Gastrocnemius medialis (tissue), 4 donors: Measurements from ENCODE around the gene ZDHHC11. TPM values are rescaled to one million over a fixed set of nuclear protein-coding genes. Genes with fewer than 3 reads are reported as not detected.

Experiments used
- ATAC-seq, 2 donors: fragments of 150-250 bp; one replicate each; pipeline ENCODE4 v1.9.1; 2016
- DNase-seq, 2 donors: peaks; one replicate each; pipeline ENCODE4 v3.0.0-alpha.2; 2019
- H3K27ac ChIP-seq, 4 donors: fragments of 200-600 bp; sonication (generic); 1 replicate in 1 of 4; 2 replicates in 3 of 4; pipeline ENCODE4 v1.5.1; 2016 to 2018; ENCODE audit warnings: mild to moderate bottlenecking in 2 of 4, moderate library complexity in 1 of 4
- H3K27me3 ChIP-seq, 3 donors: fragments of 200-600 bp; sonication (generic) in 2 of 3; 1 replicate in 1 of 3; 2 replicates in 2 of 3; pipeline versions ENCODE4 v1.5.1 to v1.6.0; 2016 to 2019; ENCODE audit warnings: mild to moderate bottlenecking in 1 of 3, moderate library complexity in 1 of 3
- H3K36me3 ChIP-seq, 2 donors: fragments of 200-600 bp; sonication (generic) in 1 of 2; one replicate each; pipeline ENCODE4 v1.5.1; 2017 to 2018
- H3K4me1 ChIP-seq, 2 donors: fragments of 200-600 bp; sonication (generic) in 1 of 2; one replicate each; pipeline ENCODE4 v1.5.1; 2016 to 2017; ENCODE audit warnings: mild to moderate bottlenecking in 2 of 2
- H3K4me3 ChIP-seq, 4 donors: fragments of 200-600 bp; sonication (generic) in 3 of 4; 1 replicate in 1 of 4; 2 replicates in 3 of 4; pipeline ENCODE4 v1.5.1; 2016 to 2019; ENCODE audit warnings: mild to moderate bottlenecking in 2 of 4
- H3K9me3 ChIP-seq, 3 donors: fragments of 200-600 bp; sonication (generic) in 2 of 3; 1 replicate in 1 of 3; 2 replicates in 2 of 3; pipeline ENCODE4 v1.5.1; 2016 to 2019
- POLR2A ChIP-seq, 2 donors: fragments of 450-650 bp; IDR thresholded peaks; one replicate each; pipeline ENCODE4 v1.6.1; 2017; ENCODE audit warnings: antibody characterized with exemption in 2 of 2, mild to moderate bottlenecking in 2 of 2, moderate library complexity in 2 of 2
- in situ Hi-C, 4 donors: fragments of 200-750 bp; cut with MboI; loops; one replicate each; pipeline versions ENCODE4 v1.15.0 to v1.8.0; 2017; ENCODE audit warnings: low sequenced_read_pairs in 4 of 4
- intact Hi-C: fragments of 100-400 bp; cut with DNase I; formaldehyde crosslinking; loops from one replicate; pipeline ENCODE4 v1.15.1; 2023; ENCODE audit warnings: low total_unique reads
- total RNA-seq, 4 donors: library from RNA; depleted of rRNA; stranded (reverse); fragments of >200 nt; gene quantifications; one replicate each; pipeline versions ENCODE4 v1.1.0 to v1.2.3, GENCODE V29; 2016
- TF ChIP-seq, protein P1 (sequence below), 5 experiments: fragments of 450-650 bp in 3 of 5; fragments of 200-600 bp in 2 of 5; sonication (generic) in 2 of 5; IDR thresholded peaks in 4 of 5; conservative IDR thresholded peaks in 1 of 5; 1 replicate in 4 of 5; 2 replicates in 1 of 5; pipeline ENCODE4 v1.5.1; 2016 to 2019; ENCODE audit warnings: antibody characterized with exemption in 5 of 5, mild to moderate bottlenecking in 3 of 5, moderate library complexity in 3 of 5

ZDHHC11 gene
- total RNA-seq, 4 donors from 2014 or later, result 0.85 to 3.8 (median 2.3) TPM; not detected in 1

DNA sequence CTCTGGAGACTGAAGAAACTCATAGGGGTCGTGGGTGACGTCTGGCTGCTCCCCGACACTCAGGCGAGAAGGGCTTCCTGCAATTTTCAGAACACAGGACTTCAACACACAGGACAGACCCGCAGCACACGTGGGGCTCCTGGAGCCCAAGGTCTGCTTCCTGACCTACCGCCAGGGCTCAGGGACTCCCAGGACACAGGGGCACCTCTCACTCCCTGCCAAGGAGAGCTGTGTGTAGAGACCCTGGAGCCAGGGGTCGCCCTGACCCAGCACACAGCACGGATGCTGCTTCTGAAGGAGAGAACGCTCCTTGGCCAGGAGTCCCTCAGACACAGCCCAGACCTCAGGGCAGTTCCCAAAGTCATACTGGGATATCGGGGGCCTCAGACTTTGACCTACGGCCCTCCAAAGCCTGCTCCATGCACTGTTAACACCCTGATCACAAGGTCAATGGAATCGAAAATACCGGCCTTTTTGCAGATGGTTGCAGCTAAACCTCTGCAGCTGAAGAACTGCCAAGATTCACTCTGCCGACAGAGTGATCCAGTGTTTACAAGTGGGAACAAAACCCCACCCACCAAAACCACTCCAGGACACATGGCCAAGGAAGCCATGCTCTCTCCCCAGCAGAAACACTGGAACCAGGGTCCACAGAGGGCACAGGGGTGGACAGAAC lies 13.8 kb upstream of the ZDHHC11 start:
- no peak for DNase-seq
- no peak for TF ChIP-seq POLR2A (IDR thresholded peaks at IDR 0.05)
- TF ChIP-seq, protein P1, sequence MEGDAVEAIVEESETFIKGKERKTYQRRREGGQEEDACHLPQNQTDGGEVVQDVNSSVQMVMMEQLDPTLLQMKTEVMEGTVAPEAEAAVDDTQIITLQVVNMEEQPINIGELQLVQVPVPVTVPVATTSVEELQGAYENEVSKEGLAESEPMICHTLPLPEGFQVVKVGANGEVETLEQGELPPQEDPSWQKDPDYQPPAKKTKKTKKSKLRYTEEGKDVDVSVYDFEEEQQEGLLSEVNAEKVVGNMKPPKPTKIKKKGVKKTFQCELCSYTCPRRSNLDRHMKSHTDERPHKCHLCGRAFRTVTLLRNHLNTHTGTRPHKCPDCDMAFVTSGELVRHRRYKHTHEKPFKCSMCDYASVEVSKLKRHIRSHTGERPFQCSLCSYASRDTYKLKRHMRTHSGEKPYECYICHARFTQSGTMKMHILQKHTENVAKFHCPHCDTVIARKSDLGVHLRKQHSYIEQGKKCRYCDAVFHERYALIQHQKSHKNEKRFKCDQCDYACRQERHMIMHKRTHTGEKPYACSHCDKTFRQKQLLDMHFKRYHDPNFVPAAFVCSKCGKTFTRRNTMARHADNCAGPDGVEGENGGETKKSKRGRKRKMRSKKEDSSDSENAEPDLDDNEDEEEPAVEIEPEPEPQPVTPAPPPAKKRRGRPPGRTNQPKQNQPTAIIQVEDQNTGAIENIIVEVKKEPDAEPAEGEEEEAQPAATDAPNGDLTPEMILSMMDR (IDR thresholded peaks at IDR 0.05 in 4 of 5, conservative IDR thresholded peaks at IDR 0.05 in 1 of 5), result no peak
- H3K9me3 ChIP-seq, result no peaks in the 10 kb centered on the region
- intact Hi-C loops (no loop called here), in situ Hi-C loops (no loop called here)
- no peak overlapping the region for H3K4me3 ChIP-seq
- no peaks in the 10 kb centered on the region for H3K27me3 ChIP-seq
- H3K27ac ChIP-seq, result no peak overlapping the region
- H3K36me3 ChIP-seq, result peaks cover 0 to 70% of the 10 kb centered on the region in 2 donors
- H3K4me1 ChIP-seq, result no peaks in the 10 kb centered on the region
- no peak for ATAC-seq

DNA sequence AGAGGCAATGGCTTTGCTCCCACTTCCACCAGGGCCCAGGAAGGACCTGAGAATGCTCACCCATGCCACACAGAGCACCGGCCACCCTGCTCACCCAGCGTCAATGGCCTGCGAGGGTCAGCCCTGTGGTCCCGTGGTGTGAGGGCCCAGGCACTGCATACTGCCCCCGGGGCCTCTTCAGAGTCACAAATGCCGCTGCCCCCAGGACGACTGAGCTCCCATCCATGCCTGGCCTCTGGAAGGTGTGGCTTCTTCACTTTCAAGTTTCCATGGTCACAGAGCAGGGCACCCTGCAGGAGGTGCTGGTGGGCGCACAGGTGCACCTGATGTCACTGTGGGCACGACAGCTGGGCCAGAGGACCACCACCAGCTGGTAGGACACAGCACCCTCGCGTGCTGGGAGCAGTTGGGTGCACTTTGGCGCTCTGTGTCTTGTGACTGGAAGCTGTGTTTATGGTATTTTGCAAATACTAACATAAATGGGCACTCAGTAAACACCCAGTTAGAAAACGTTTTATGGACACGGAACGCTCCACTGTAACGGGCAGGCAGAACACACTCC lies 12.5 kb upstream of the ZDHHC11 start:
- DNase-seq, result no peak
- H3K27me3 ChIP-seq, result no peaks in the 10 kb centered on the region
- intact Hi-C loops, result no loop called here
- no peaks in the 10 kb centered on the region for H3K4me1 ChIP-seq
- no peak for ATAC-seq
- TF ChIP-seq, protein P1 (IDR thresholded peaks at IDR 0.05 in 4 of 5, conservative IDR thresholded peaks at IDR 0.05 in 1 of 5), result no peak
- no peak for TF ChIP-seq POLR2A (IDR thresholded peaks at IDR 0.05)
- no peak overlapping the region for H3K4me3 ChIP-seq
- peak overlapping the region in 1 of 4 donors; percentile 13 for H3K27ac ChIP-seq
- H3K36me3 ChIP-seq, result peaks cover 0 to 57% of the 10 kb centered on the region in 2 donors
- in situ Hi-C loops, result no loop called here
- H3K9me3 ChIP-seq, result no peaks in the 10 kb centered on the region

GRCh38 chr5:862367-863243 lies 11.8 kb upstream of the ZDHHC11 start:
- intact Hi-C loops (no loop called here), in situ Hi-C loops (no loop called here)
- H3K27me3 ChIP-seq, result no peaks in the 10 kb centered on the region
- DNase-seq (peak; percentile 12 to 39), ATAC-seq (peak; percentile 55 to 62)
- no peak overlapping the region for H3K27ac ChIP-seq
- no peaks in the 10 kb centered on the region for H3K9me3 ChIP-seq
- H3K4me3 ChIP-seq, result no peak overlapping the region
- no peaks in the 10 kb centered on the region for H3K4me1 ChIP-seq
- H3K36me3 ChIP-seq, result peaks cover 0 to 50% of the 10 kb centered on the region in 2 donors
- TF ChIP-seq, protein P1 (IDR thresholded peaks at IDR 0.05 in 4 of 5, conservative IDR thresholded peaks at IDR 0.05 in 1 of 5), result no peak

DNA sequence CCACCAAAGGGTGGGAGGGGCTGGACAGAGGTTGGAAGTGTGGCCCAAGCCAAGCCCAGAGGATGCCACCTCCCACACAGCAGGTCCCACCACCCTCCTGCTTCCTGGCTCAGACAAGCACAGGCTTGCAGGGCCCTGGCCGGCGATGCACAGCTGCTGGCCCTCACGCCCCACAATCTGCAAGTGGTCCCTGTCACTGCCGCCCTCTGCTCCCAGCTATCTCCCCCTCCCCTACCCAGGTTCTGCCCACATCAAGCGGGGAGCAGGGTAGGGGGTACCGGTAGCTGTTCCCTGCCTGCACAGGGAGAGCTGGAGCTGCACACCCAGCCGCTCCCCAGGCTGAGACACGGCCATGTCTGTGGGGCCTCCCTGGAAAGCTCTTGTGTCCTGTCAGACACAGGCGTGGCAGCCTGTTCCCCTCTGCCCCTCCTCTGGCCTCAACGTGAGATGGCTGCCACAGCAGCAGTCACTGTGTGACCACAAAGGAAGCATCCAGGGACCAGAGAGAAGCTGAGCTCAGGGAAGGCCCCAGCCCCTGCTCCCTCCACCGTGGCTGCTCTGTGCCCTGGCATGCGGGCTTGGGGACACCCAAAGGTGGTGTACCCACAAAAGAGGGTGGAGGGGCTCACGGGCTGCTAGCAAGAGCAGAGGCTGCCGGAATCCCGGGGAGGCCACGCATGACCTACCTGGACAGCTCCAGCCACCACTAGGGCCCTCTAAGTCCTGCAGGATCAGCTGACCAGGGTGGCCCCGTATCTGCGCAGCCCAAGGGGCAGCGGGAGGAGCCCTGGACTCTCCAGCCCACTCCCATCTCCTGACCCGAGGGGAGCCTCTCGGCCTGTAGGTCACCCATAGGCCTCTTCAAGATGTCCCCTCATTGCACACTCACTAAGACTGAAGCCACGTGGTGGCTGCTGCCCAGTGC lies 10.9 kb upstream of the ZDHHC11 start:
- intact Hi-C loops, result no loop called here
- no peak overlapping the region for H3K27ac ChIP-seq
- DNase-seq, result no peak
- no peak overlapping the region for H3K4me3 ChIP-seq
- no peaks in the 10 kb centered on the region for H3K27me3 ChIP-seq
- H3K36me3 ChIP-seq, result peaks cover 0 to 42% of the 10 kb centered on the region in 2 donors
- H3K4me1 ChIP-seq, result no peaks in the 10 kb centered on the region
- no peaks in the 10 kb centered on the region for H3K9me3 ChIP-seq
- in situ Hi-C loops, result no loop called here
- ATAC-seq, result no peak
- no peak for TF ChIP-seq POLR2A (IDR thresholded peaks at IDR 0.05)
- TF ChIP-seq, protein P1 (IDR thresholded peaks at IDR 0.05 in 4 of 5, conservative IDR thresholded peaks at IDR 0.05 in 1 of 5), result no peak
